Measurements from ENCODE around the gene PRKCB. TPM values are rescaled to one million over a fixed set of nuclear protein-coding genes. Genes with fewer than 3 reads are reported as not detected.

The PRKCB gene
- total RNA-seq, 1 experiment from 2014 or later = not detected

GRCh38 chr16:23990507-23990906 lies 154.7 kb downstream of the PRKCB start:
- Histone ChIP-seq H3K27ac (ENCODE audit: low read length) (no peak overlapping the region), H3K4me3 (ENCODE audit: low read length) (no peak overlapping the region), H3F3A (ENCODE audit: low read length, unreplicated experiment) (no peaks in the 10 kb centered on the region), H3K9me2 (replicated peaks; ENCODE audit: low read length) (no peaks in the 10 kb centered on the region), H2AFZ (ENCODE audit: low read length) (no peak overlapping the region), H3K27me3 (ENCODE audit: low read length) (no peaks in the 10 kb centered on the region), H3K4me1 (ENCODE audit: insufficient read depth, low read length) (no peaks in the 10 kb centered on the region), H3K79me2 (ENCODE audit: low read length) (no peaks in the 10 kb centered on the region), H4K20me1 (ENCODE audit: low read length) (no peaks in the 10 kb centered on the region), H3K4me2 (ENCODE audit: low read length) (no peak overlapping the region), H3K9me3 (ENCODE audit: low read length) (no peaks in the 10 kb centered on the region), H3K9ac (ENCODE audit: low read length) (no peak overlapping the region), H3K36me3 (ENCODE audit: low read depth, low read length) (no peaks in the 10 kb centered on the region)
- ChIA-PET POLR2A (ENCODE audit: unreplicated experiment) (no interaction called here), CTCF (no interaction called here)
- no peak for DNase-seq
- ATAC-seq = no peak
- TF ChIP-seq CTCF (conservative IDR thresholded peaks at IDR 0.05; ENCODE audit: low read depth, low read length) = no peak
- TF ChIP-seq EZH2 (IDR thresholded peaks at IDR 0.05; ENCODE audit: low read length, unreplicated experiment) = no peak
- TF ChIP-seq EZH2phosphoT487 (IDR thresholded peaks at IDR 0.05; ENCODE audit: borderline replicate concordance, low read length) = no peak
- intact Hi-C loops (cut with micrococcal nuclease) = no loop called here
- no TSS peak for BruUV-seq (replicated peaks)

- CTCF ChIA-PET = no interaction called here
- intact Hi-C loops (cut with micrococcal nuclease) = no loop called here
- BruUV-seq (replicated peaks) = no TSS peak
Measured at GRCh38 chr16:23991066-23991465, 155.3 kb downstream of the PRKCB start.

More at GRCh38 chr16:23991066-23991465, 155.3 kb downstream of the PRKCB start:
- TF ChIP-seq EZH2phosphoT487 (IDR thresholded peaks at IDR 0.05; ENCODE audit: borderline replicate concordance, low read length) (no peak), EZH2 (IDR thresholded peaks at IDR 0.05; ENCODE audit: low read length, unreplicated experiment) (no peak), CTCF (conservative IDR thresholded peaks at IDR 0.05; ENCODE audit: low read depth, low read length) (no peak)
- Histone ChIP-seq H3K9me3 (ENCODE audit: low read length) (no peaks in the 10 kb centered on the region), H3K4me3 (ENCODE audit: low read length) (no peak overlapping the region), H3K9ac (ENCODE audit: low read length) (no peak overlapping the region), H2AFZ (ENCODE audit: low read length) (no peak overlapping the region), H3K36me3 (ENCODE audit: low read depth, low read length) (no peaks in the 10 kb centered on the region), H3K79me2 (ENCODE audit: low read length) (no peaks in the 10 kb centered on the region), H3K9me2 (replicated peaks; ENCODE audit: low read length) (no peaks in the 10 kb centered on the region), H3K4me1 (ENCODE audit: insufficient read depth, low read length) (no peaks in the 10 kb centered on the region), H4K20me1 (ENCODE audit: low read length) (no peaks in the 10 kb centered on the region), H3F3A (ENCODE audit: low read length, unreplicated experiment) (no peaks in the 10 kb centered on the region), H3K4me2 (ENCODE audit: low read length) (no peak overlapping the region), H3K27ac (ENCODE audit: low read length) (no peak overlapping the region), H3K27me3 (ENCODE audit: low read length) (no peaks in the 10 kb centered on the region)
- no peak for DNase-seq
- ATAC-seq = no peak
- POLR2A ChIA-PET (ENCODE audit: unreplicated experiment) = no interaction called here

All from PC-3 (cell line).